DLD1 (cell line): ENCODE results near the gene ARHGAP24.

Experiments
- in situ Hi-C: cut with HindIII; loops from 2 replicates; pipeline ENCODE4 v1.10.0; 2017; ENCODE audit warnings: low sequenced_read_pairs

ARHGAP24 gene

GRCh38 chr4:85684676-85685075, 209.7 kb downstream of the ARHGAP24 start:
- in situ Hi-C loops: no loop called here

GRCh38 chr4:85686398-85686797, 211.4 kb downstream of the ARHGAP24 start:
- in situ Hi-C loops: no loop called here

DNA sequence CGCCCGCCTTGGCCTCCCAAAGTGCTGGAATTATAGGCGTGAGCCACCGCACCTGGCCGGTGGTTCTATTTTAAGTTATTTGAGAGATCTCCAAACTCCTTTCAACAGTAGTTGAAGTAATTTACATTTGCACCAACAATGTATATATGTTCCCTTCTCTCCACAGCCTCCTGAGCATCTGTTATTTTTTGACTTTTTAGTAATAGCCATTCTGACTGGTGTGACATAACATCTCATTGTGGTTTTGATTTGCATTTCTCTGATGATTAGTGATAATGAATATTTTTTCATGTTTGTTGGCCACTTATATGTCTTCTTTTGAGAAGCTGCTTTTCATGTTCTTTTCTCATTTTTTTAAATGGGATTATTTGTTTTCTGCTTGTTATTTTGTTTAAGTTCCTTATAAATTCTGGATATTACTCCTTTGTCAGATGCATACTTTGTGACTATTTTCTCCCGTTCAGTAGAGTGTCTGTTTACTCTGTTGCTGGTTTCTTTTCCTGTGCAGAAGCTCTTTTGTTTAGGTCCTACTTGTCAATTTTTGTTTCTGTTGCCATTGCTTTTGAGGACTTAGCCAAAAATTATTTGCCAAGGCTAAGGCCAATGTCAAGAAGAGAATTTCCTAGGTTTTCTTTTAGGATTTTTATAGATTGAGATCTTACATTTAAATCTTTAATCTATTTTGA, 213.2 kb downstream of the ARHGAP24 start:
- in situ Hi-C loops: no loop called here

DNA sequence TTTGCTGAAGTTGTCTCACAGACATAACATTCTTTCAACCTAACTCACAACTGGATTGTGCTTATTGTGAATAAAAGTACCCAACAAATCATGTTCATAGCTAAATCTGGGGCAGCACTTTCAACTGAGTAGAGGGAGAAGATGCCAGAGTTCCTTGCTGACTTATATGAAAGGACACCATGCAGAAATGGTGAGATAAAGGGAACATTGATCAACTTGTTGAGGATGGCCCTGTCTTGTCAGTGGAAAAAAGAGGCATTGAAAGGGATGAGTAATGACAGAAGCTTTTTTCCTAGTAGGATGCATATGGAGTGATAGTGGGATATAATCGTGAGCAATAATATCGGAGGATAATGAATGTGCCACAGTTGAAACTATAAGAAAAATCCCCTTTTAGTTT, 221.7 kb downstream of the ARHGAP24 start:
- in situ Hi-C loops: no loop called here

GRCh38 chr4:85697854-85698253, 222.9 kb downstream of the ARHGAP24 start:
- in situ Hi-C loops: no loop called here

- in situ Hi-C loops: no loop called here
Observed at GRCh38 chr4:85700362-85700761, 225.4 kb downstream of the ARHGAP24 start.

GRCh38 chr4:85701861-85702321, 226.9 kb downstream of the ARHGAP24 start:
- in situ Hi-C loops: no loop called here

DNA sequence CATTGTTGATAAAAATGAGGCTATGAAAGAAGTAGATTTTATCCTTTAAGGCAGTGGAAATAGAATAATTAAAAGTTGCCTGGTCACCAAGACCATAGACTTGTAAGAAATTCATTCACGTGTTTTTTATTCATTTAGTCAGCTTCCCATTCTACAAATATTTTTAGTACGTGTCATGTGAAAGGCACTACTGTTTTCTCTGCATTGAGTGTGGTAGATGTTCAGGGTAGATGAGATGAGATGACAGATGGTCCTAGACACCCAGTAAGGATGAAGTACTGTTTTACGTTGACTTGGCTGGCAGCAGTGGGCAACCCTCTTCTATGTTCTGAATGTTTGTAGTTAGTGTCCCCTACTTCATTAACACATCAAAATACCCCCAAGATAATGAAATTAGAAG, 228.1 kb downstream of the ARHGAP24 start:
- in situ Hi-C loops: no loop called here

GRCh38 chr4:85707611-85708010, 232.7 kb downstream of the ARHGAP24 start:
- in situ Hi-C loops: no loop called here

DNA sequence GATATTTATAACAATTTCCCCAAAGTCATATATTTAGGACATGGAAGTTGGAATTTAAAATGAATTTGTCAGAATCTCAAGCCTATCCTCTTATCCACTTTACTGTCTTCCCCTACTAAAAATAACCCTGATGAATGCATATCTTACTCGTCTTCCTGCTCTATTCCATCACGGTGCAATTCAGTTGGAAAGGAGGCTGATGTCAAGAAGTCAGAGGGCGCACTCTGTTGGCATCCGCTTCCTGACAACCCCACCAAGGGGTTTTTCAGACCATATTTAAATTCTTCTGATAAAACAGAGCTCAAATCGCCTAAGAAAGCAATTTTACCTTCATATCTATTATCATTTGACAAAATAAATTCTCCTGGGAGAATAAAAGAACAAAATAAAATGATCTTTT, 233.5 kb downstream of the ARHGAP24 start:
- in situ Hi-C loops: no loop called here

- in situ Hi-C loops: no loop called here
Observed at GRCh38 chr4:85713005-85713404, 238.1 kb downstream of the ARHGAP24 start.

- in situ Hi-C loops: no loop called here
Observed at GRCh38 chr4:85715991-85716737, 241.2 kb downstream of the ARHGAP24 start.

DNA sequence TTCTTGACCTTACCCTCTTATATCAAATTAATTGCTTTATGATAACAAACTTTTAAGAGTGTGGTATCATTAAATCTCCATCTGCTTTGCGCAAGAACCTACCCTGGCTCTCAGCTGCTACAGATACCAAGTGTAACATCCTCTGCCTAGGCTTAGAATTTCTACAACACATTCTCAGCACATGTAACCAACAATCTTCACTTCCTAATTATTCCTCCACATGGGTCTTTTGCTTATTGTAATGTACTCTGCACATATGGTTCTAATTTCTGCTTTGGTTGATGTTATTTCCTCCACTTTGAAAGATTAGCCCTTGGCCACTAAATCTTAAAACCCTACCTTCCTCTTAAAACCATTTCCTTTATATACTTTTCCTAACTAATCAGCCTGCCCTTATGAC, 242.4 kb downstream of the ARHGAP24 start:
- in situ Hi-C loops: no loop called here

DNA sequence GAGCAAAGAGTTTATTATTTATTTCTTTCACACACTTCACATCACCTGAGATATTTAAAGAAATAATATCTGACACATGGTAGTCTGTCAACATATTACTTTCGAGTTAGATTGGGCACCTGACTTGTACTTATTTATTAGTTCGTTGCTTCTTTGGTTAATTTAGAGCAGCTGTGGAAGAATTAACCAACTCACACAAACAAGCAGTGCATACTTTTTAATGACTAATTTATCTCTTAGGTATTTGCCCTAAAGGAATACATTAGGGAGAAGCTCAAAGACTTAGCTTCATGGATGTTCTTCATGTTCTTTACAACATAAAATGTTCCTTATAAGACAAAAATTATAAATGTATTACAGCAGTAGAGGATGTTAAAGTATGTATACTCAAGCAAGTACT, 242.9 kb downstream of the ARHGAP24 start:
- in situ Hi-C loops: no loop called here

DNA sequence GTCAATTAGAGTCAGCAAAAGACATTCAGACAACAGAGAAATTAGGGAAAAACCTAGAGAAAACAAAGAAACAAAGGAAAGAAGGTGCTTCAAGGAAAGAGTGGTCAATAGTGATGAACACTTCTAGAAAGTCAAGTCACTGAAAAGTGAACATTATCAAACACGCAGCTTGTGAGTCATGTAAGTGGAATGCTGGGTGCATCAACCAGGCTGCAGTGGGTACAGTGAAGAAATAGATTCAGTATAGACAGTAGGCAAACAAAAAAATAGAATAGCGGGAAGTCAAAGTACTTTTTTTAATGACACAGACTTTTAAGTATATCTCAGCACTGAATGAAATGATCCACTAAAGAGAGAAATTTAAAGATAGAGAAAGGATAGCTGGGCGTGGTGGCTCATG, 245.8 kb downstream of the ARHGAP24 start:
- in situ Hi-C loops: loop anchor here (5.0 kb wide), 1 partner anchor 78 kb away; no protein-coding TSS in a partner anchor

- in situ Hi-C loops: loop anchor here (5.0 kb wide), 1 partner anchor 80 kb away; no protein-coding TSS in a partner anchor
Observed at GRCh38 chr4:85722401-85722800, 247.5 kb downstream of the ARHGAP24 start.

DNA sequence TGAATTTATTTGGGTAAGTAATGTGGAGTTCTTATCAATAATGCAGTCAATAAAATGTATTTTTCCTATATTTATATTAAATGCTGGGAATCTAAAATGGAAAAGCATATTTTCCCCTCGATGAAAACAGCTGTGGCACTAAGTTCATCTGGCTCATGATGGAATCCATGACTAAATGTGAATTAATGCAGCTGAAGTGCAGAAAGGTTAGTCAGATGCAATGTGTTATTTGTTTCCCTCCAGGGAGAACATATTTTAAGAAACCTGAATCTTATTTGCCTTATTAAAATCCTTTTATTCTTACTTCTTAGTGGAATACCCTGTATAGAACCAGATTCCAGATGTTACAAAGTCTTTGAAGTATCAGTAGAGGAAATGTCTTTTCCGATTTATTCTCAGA, 247.9 kb downstream of the ARHGAP24 start:
- in situ Hi-C loops: loop anchor here (5.0 kb wide), 1 partner anchor 81 kb away; no protein-coding TSS in a partner anchor

DNA sequence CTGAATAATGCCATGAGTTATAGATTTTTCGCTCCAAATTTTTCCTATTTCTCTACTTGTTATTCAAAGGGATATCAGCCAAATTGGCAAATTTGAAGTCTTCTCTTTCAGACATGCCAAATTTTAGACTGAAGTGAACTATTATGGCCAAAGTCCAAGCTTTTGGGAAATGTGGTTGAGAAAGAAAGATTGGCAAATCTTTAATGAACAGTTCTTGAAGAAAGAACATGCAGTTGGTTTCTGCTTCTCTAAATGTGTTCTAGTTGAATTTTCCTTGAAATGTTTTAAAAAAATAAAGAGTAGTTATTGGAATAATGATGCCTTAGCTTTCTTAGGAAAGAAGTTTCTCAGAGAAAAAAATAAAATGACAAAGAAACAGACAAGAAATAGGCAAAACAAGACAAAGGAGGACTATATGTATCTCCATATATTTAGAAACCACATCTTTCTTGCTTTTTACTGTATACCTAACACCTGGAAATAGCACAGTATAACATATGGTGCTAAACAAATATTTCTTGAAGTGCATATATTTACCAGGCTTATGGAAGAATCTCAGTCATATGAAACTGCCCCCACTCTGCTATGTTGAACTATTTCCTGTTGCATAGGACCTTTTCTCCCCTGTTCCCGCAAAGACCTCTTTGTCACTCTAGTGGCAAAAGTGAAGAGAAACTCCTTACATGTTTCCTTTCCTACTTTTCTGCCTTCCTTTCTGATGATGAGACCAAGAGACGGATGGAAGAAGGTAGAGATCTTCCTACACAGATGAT, 250.0 kb downstream of the ARHGAP24 start:
- in situ Hi-C loops: loop anchor here (5.0 kb wide), 1 partner anchor 83 kb away; no protein-coding TSS in a partner anchor

DNA sequence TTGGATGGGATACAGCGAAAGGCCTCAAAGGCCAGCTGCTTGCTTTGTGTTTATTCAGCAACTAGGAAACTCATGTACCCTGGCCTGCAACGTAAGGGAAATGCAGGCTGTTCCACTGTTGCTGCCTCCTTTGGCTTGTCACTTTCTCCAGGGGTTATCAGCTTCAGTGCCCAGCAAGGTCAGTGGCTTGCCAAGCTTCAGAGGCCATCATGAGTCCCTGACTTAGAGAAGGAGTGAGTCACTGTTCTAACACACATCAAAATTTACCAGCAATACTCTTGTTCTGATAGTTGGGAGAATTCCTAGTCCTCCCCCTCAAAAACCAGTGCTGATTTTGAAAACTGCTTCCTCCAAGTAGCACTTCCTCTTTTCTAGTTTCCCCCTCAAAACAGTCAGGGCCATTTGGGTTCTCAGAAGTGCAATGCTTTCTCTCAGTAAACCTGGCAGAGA, 250.8 kb downstream of the ARHGAP24 start:
- in situ Hi-C loops: no loop called here

DNA sequence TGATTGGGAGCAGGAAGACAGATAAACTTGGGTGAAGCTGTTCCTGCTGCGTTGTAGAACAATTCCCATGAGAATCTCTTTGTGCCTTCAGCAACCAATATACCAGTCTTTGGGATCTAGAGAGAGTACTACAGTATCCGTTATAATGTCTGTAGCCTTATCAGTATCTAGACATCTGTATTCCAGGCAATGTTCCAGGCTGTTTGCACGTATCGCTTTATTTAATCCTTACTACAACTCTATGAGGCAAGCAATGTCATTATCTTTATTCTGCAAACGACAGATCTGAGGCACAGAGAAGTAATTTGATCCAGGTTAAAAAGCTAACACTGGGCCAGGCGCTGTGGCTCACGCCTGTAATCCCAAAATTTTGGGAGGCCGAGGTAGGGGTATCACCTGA, 251.6 kb downstream of the ARHGAP24 start:
- in situ Hi-C loops: no loop called here

DNA sequence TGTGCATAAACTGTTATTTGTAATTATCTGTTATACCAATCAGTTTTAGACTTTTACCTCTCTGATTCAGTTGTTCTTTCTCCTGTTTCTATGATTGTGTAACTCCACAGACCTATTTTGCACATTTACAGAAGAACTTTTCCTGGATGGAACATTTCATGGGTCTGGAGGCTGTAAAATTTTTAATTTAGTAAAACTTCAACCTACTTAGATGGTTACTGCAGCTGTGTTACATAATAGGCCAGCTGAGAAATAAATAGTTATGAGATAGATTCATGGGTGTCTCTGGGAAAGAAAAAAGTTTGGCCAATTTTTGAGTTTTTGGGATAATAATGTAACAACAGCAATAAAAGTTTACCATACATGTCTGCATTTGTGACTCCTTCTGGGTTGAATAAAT, 253.5 kb downstream of the ARHGAP24 start:
- in situ Hi-C loops: no loop called here
